NCI-H2227 treated with DMSO at 0.1 percent for 48 hours (cell line): Measurements from ENCODE around the gene KCNAB3.
A peak's percentile ranks its signal among the peaks of the same experiment; 100 is the strongest.

Source experiments
- DNase-seq: peaks from one replicate; lab custom pipeline; 2025; lab: John Stamatoyannopoulos, UW

KCNAB3 gene

DNA sequence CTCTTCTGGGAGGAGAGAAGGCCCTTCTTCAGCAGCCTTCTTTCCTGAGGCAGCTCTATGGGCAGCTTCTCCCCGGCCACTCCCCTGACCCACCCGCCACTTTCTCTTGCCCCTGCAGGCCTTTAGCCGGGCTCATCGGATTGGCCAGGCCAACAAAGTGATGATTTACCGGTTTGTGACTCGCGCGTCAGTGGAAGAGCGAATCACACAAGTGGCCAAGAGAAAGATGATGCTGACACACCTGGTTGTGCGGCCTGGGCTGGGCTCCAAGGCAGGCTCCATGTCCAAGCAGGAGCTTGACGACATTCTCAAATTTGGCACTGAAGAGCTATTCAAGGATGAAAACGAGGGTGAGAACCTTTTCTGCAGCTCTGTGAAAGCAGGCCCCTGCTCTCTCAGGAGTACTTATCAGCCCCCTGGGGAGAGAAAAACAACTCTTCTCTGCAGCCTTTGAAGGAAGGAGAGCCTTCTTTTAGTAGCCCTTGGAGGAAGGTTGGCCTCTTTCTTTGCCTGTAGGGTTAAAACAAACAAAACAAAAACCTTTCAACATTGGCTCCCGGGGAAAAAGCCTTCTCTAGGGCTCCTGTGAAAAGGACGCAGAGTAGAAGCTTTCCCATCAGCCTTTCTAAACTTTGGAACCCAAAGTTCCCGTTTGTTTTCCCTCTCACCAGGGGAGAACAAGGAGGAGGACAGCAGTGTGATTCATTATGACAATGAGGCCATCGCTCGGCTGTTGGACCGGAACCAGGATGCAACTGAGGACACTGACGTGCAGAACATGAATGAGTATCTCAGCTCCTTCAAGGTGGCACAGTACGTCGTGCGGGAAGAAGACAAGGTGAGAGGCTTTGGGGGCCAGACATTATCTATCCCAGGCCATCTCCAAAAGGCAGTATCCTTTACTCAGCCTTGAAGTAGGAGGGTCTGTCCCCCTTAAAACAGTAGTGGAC, 26.2 kb downstream of the KCNAB3 start:
- peak; percentile 38 for DNase-seq

DNA sequence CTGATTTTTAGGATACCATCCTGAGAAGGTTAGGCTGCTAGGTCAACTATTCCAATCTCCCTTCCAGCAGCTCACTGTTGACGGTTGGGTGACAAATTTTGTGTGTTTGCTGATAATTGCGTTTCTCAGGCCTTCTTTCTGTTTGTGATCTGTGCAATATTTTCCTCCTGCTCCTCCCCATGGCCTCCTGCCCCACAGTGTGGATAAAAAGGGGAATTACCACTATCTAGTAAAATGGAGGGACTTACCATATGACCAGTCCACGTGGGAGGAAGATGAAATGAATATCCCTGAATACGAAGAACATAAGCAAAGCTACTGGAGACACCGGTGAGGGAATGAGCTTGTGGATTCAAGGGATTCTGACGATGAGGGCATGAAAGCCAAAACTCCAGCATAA, 31.9 kb downstream of the KCNAB3 start:
- peak; percentile 8 for DNase-seq

- DNase-seq: no peak
These were observed 32.6 kb downstream of the KCNAB3 start for GRCh38 chr17:7897090-7897489.

DNA sequence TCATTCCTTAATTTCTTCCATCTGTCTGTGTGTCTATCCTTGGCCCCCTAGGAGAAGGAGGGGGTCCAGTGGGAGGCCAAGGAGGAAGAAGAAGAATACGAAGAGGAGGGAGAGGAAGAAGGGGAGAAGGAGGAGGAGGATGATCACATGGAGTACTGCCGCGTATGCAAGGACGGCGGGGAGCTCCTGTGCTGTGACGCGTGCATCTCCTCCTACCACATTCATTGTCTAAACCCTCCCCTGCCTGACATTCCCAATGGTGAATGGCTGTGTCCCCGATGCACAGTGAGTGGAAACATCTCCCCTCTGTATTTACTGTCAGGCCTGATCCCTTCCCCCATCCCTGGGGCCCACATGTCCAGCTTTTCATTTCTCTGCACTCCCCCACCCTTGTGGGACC, 34.8 kb downstream of the KCNAB3 start:
- no peak for DNase-seq

GRCh38 chr17:7894226-7894625, 35.4 kb downstream of the KCNAB3 start:
- no peak for DNase-seq

DNA sequence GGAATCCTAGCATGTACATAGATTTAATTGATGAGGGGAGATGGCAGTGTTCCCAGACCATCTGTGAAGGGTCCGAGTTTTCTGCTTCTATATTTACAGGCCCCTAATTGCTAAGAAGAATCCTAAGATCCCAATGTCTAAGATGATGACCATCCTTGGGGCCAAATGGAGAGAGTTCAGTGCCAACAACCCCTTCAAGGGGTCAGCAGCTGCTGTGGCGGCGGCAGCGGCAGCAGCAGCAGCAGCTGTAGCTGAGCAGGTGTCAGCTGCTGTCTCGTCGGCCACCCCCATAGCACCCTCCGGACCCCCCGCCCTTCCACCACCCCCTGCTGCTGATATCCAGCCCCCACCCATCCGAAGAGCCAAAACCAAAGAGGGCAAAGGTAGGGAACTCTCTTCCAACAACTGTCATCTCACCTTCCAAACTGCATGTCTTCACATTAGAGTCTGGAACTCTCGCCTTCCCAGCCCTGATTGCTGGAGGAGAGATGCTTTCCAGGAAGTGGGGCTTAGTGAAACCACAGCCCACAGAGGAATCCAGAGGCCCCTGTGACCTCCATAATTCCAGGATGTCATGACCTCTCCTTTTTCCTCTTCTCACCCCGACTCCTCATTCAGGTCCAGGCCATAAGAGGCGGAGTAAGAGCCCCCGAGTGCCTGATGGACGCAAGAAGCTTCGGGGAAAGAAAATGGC, 36.3 kb downstream of the KCNAB3 start:
- DNase-seq: no peak

GRCh38 chr17:7889166-7889955, 40.3 kb downstream of the KCNAB3 start:
- DNase-seq: peak; percentile 66

DNA sequence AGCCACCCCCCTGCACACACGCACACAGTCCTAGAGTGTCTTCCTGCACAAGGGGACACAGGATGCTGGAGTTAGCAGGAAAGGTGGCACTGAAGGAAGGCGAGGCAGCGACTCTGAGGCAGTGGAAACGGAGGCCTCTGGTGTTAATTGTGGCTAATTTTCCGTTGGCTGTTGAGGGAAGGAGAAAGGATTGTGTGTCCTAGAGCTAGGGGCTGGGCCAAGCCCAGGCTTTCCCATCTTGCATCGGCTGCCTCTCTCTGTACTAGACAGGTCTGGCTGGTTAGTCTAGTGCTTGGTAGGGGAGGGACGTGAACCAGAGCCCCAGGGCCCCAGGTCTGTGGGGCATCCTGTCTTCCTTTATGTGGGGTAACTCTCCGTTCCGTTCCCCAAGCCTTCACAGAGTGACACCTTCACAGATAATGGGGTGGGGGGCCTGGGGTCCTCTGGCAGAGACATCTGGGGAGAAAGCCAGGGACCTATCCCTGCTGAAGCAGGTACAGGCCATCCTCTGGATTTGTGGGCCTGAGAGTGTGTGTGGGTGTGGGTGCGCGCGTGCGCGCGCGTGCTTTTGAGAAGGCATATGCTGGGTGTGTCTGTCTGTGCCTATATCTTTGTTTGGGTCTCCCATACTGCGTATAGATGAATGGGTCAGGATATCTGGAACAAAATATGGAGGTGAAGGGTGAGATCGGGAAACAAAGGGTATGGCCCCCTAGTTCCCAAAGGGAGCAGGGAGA, 41.3 kb downstream of the KCNAB3 start, which contains the start of gene CHD3:
Gene CHD3 (plus strand): TSS at position 606 of the 737 bp plus-strand sequence. CDS start 212 bp downstream, outside the sequence.
- DNase-seq: no peak

GRCh38 chr17:7887482-7888183, 42.0 kb downstream of the KCNAB3 start:
- DNase-seq: peak; percentile 95

- no peak for DNase-seq
These were observed 42.6 kb downstream of the KCNAB3 start for GRCh38 chr17:7887038-7887481.

- DNase-seq: peak; percentile 80
These were observed 43.2 kb downstream of the KCNAB3 start for GRCh38 chr17:7886227-7887037.

- no peak for DNase-seq
These were observed 44.1 kb downstream of the KCNAB3 start for GRCh38 chr17:7885367-7886226.

DNA sequence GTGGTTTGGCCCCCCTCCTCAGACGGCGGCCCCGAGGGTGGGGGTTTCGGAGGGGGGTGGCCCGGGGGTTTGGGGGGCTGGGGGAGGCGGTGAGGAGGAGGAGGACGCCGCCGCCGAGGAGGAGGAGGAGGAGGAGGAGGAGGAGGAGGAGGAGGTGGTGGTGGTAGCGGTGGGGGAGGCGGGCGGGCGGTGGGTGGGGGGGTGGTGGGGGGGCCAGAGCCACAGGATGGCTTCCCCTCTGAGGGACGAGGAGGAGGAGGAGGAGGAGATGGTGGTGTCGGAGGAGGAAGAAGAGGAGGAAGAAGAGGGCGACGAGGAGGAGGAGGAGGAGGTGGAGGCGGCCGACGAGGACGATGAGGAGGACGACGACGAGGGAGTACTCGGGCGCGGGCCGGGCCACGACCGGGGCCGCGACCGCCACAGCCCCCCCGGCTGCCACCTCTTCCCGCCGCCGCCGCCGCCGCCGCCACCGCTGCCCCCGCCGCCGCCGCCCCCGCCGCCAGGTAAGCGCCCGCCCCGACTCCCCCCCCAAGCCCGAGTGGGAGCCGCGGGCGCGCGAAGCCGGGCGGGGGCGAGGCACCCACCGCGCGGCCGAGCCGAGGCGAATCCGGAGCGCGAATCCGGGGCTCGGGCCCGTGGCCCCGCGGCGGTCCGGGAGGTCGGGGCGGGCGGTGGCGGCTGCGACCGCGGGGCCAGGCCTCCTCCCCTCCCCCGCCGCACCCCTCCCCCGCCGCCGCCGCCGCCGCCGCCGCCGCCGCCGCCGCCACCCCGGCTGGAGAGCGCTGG, 44.9 kb downstream of the KCNAB3 start:
- no peak for DNase-seq

GRCh38 chr17:7883781-7884386, 45.8 kb downstream of the KCNAB3 start:
- DNase-seq: peak; percentile 20

- DNase-seq: no peak
These were observed 47.0 kb downstream of the KCNAB3 start for GRCh38 chr17:7882629-7883028.

- DNase-seq: no peak
These were observed 47.6 kb downstream of the KCNAB3 start for GRCh38 chr17:7882068-7882467.

- no peak for DNase-seq
These were observed 48.2 kb downstream of the KCNAB3 start for GRCh38 chr17:7881276-7882054.
